Tibial nerve (tissue), 3 donors: ENCODE data around the gene SLC39A11.

Experiments
- CTCF ChIP-seq, 5 experiments: fragments of 200-600 bp in 3 of 5; fragments of 450-650 bp in 2 of 5; sonication (generic) in 3 of 5; IDR thresholded peaks; one replicate each; pipeline ENCODE4 v1.5.1; 2016 to 2019; ENCODE audit warnings: antibody characterized with exemption in 5 of 5, mild to moderate bottlenecking in 3 of 5, moderate library complexity in 2 of 5
- POLR2A ChIP-seq, 2 donors: fragments of 450-650 bp; IDR thresholded peaks; one replicate each; pipeline ENCODE4 v1.6.1; 2017; ENCODE audit warnings: antibody characterized with exemption in 2 of 2, mild to moderate bottlenecking in 2 of 2, moderate library complexity in 2 of 2

- TF ChIP-seq POLR2A (IDR thresholded peaks at IDR 0.05) (no peak), CTCF (IDR thresholded peaks at IDR 0.05) (no peak)
Observed at GRCh38 chr17:72952641-72953315, 139.7 kb downstream of the SLC39A11 start.
